ENCODE measurements around the gene RPL3. TPM values are rescaled to one million over a fixed set of nuclear protein-coding genes. Genes with fewer than 3 reads are reported as not detected.

The RPL3 gene
- total RNA-seq, 1 experiment from 2014 or later, result 3,475 TPM

- BruUV-seq (replicated peaks), result no TSS peak
- ChIA-PET POLR2A (interaction anchor here (0.6 kb wide), 1 partner anchor 30 kb away, joined by 3 read pairs; no protein-coding TSS in a partner anchor), CTCF (interaction anchor here (0.5 to 0.6 kb wide), 2 partner anchors 19 to 1224 kb away, joined by 3 to 4 read pairs; no protein-coding TSS in a partner anchor)
- H3K4me3 Mint-ChIP-seq (ENCODE audit: unreplicated experiment), result no peak overlapping the region
- H3K36me3 Mint-ChIP-seq (ENCODE audit: insufficient read depth, unreplicated experiment), result no peaks in the 10 kb centered on the region
- H3K27me3 Mint-ChIP-seq (ENCODE audit: insufficient read depth, unreplicated experiment), result no peaks in the 10 kb centered on the region
- no peak overlapping the region for H3K27ac Mint-ChIP-seq (ENCODE audit: low read depth, unreplicated experiment)
- no peaks in the 10 kb centered on the region for H3K9me3 Mint-ChIP-seq (ENCODE audit: unreplicated experiment)
- DNase-seq (ENCODE audit: unreplicated experiment), result no peak
- peaks cover 7% of the 10 kb centered on the region for H3K4me1 Mint-ChIP-seq (ENCODE audit: insufficient read depth, unreplicated experiment)
- intact Hi-C loops (cut with micrococcal nuclease), result no loop called here
- no peak for TF ChIP-seq CTCF (IDR thresholded peaks at IDR 0.05; ENCODE audit: unreplicated experiment)
Measured at GRCh38 chr22:39264349-39265038, 54.9 kb downstream of the RPL3 start.

- intact Hi-C loops (cut with micrococcal nuclease), result no loop called here
- no peak overlapping the region for H3K4me3 Mint-ChIP-seq (ENCODE audit: unreplicated experiment)
- no TSS peak for BruUV-seq (replicated peaks)
- H3K9me3 Mint-ChIP-seq (ENCODE audit: unreplicated experiment), result no peaks in the 10 kb centered on the region
- no peaks in the 10 kb centered on the region for H3K27me3 Mint-ChIP-seq (ENCODE audit: insufficient read depth, unreplicated experiment)
- TF ChIP-seq CTCF (IDR thresholded peaks at IDR 0.05; ENCODE audit: unreplicated experiment), result no peak
- H3K36me3 Mint-ChIP-seq (ENCODE audit: insufficient read depth, unreplicated experiment), result no peaks in the 10 kb centered on the region
- peaks cover 7% of the 10 kb centered on the region for H3K4me1 Mint-ChIP-seq (ENCODE audit: insufficient read depth, unreplicated experiment)
- DNase-seq (ENCODE audit: unreplicated experiment), result no peak
- H3K27ac Mint-ChIP-seq (ENCODE audit: low read depth, unreplicated experiment), result no peak overlapping the region
- ChIA-PET POLR2A (interaction anchor here (0.6 to 0.8 kb wide), 2 partner anchors 29 to 55 kb away, joined by 3 to 4 read pairs; no protein-coding TSS in a partner anchor), CTCF (no interaction called here)
Measured at GRCh38 chr22:39263626-39264348, 55.6 kb downstream of the RPL3 start.

Other genes starting within 250 kb of the RPL3 start
- 0.49 and 0.54 TPM in 2 replicates for gene APOBEC3G, start 242.3 kb downstream of the RPL3 start, total RNA-seq (2022)
- 0.86 and 1.2 TPM in 2 replicates for gene APOBEC3H, start 222.4 kb downstream of the RPL3 start, total RNA-seq (2022)
- gene CBX7, start 166.9 kb downstream of the RPL3 start, total RNA-seq (2022), result 5.3 and 6.2 TPM in 2 replicates
- gene PDGFB, start 74.6 kb downstream of the RPL3 start, total RNA-seq (2022), result 0.29 and 0.37 TPM in 2 replicates
- gene SYNGR1, start 30.4 kb upstream of the RPL3 start, total RNA-seq (2022), result 0.25 and 0.35 TPM in 2 replicates
- gene TAB1, start 80.2 kb upstream of the RPL3 start, total RNA-seq (2022), result 17.7 and 20.0 TPM in 2 replicates
- not detected in 2 replicates for gene MGAT3, start 137.4 kb upstream of the RPL3 start, total RNA-seq (2022)
- gene MIEF1, start 182.7 kb upstream of the RPL3 start, total RNA-seq (2022), result 37.0 and 40.2 TPM in 2 replicates
- gene ATF4, start 200.9 kb upstream of the RPL3 start, total RNA-seq (2022), result 717 and 764 TPM in 2 replicates
- 104 and 106 TPM in 2 replicates for gene RPS19BP1, start 213.1 kb upstream of the RPL3 start, total RNA-seq (2022)

Measured in MCF 10A (cell line).